ENCODE results near the gene U2AF1L4. TPM values are rescaled to one million over a fixed set of nuclear protein-coding genes. Genes with fewer than 3 reads are reported as not detected.

U2AF1L4 gene
- polyA plus RNA-seq, 10 donors: 10.4 to 15.6 (median 12.7) TPM

DNA sequence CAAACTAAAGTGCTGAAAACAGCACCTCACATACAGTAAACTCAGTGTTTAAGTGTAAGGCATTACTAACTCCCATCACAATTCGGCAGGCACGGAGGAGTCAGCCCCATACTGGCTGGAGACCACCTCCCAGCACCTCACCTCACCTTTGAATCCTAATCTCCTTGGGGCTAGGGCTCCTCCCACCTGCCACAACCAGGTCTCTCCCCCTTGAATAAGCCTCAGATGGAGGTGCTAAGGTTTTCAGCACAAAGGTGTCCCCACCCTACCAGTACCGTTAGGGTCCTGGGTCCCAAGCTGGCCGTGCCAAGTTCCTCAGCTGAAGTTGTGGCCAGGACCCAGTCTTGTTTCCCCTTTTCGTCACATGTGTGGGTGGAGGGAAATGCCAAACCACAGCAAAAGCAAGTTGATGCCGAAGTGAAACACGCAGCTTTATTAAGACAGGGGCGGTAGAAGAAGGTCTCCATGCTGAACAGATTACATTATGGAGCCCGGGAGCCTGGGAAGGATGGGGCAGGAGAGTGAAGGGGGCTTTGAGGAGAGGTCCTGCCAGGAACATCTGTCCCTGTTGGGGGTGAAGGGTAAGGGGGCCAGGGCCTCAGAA lies 3.0 kb downstream of the U2AF1L4 start, which contains the start of gene IGFLR1:
Gene IGFLR1, minus strand, starts transcription at position 332 of the 604 bp plus-strand sequence. CDS start 1,272 bp downstream, outside the sequence.
- DNase-seq: no peak

DNA sequence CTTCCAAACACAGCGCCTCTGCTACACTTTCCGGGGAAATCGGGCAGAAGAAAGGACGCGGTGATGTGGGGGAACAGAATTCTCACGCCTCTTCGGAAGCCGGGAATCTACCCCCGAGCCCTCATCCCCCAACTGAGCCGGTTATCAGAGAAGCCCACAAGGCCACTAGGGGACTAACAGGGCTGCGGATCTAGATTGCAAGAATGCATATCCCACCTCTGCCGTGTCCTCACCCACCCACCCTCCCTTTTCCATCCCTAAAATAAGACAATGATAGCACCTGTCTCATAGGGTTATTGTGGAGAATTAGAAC lies 4.1 kb downstream of the U2AF1L4 start:
- DNase-seq: no peak

DNA sequence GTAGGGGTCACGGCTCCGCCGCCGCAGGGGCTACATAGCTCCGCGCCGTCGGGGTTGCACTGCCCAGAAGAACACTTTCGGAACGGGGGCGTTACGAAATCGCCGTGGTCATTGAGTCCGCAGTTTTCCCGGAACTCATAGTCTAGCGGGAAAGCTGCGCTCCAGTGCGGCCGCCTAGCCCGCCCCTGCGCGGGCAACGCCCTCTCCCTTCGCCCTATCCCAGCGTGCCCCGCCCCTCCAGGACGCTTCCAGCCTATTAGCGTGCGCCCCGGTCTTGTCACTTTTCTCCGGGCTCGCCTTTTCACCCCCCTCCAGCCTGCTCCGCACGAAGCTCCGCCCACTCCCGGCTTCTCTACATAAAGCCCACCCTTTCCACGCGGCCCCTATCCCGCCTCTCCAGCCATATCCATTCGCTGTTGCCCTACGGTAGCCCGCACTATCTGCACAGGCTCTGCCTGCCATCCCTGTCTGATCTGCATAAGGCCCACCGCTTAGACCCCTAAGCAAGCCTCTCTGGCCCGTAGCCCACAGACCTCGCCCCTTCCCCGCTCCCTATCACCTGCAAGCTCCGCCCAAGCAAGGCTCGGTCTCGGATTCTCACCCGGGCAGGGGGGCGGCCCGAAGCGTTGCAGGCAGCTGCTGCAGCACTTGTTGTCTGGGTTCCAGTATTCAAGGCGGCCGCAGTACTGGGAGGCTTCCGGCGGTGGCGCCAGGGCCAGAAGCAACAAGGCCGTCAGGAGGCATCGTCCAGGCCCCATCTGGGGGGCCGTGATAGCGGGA lies 4.6 kb downstream of the U2AF1L4 start:
- peak; percentile 97 to 99 (median 98) for DNase-seq

DNA sequence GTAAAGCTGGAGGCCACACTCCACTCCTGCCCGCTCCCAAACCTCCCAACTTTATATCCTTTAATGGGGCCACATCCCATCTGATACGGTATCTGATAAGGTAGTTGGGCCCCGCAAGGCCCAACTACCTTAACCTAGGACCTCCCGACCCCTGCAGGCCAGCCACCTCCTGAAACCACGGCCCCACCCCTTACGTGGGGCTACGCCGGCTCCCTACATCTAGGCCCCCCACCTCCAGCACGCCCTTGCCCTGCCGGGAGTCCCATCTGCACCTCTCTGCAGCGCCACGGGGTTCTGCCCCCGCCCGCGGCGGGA lies 5.2 kb downstream of the U2AF1L4 start:
- DNase-seq: no peak

DNA sequence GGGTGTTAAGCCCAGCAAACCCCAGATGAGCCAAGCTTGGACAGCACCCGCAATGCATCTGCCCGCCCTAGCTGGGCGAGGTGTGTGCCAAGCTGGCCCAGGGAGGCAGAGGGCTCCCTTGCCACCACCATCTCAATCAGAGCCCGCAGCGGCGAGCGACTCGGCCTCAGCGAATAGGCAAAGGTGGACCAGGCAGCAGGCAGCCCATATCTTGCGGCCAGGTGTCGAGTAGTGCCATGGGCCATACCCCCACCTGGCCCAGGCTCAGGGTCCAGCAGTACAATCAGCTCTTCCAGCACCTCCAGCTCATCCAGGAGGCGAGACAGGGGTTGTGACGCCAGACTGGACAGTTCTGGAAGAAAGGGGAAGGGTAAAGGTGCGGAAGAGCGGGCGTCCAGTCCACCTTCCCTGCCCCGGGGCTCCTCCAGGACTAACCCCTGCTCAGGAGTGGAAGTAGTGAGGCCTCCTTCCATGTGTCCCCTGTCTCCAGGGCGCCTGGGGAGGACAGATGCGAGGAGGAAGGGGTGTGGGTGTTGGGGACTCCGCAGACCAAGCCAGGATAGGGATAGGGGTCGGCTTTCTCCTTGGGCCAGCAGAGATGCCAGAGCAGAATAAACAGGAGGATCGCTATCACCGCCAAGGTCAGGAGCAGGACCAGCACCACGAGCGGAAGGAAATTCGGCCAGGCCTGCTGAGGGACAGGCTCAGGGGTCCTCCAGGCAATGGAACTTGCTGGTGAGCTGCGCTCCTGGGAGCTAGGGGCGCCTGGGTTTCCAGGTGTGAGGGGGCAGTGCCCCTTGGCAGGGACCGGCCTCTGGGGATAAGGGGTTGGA lies 5.7 kb downstream of the U2AF1L4 start:
- no peak for DNase-seq

DNA sequence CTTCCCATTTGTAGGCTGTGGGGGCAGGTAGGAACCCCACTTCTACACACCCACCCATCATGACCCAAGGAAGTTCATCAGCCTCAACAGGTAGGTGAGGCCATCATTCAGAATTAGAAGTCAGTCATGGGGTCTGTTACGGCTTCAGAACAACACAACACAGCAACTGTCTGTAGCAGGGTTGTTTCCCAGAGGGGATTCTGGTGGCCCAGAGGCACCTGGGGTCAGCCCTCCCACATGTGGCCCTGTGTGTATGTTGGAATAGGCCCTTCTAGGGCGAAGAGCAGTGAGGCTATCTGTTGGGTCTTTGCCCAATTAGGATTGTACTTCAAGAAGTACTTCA lies 6.4 kb downstream of the U2AF1L4 start:
- no peak for DNase-seq

DNA sequence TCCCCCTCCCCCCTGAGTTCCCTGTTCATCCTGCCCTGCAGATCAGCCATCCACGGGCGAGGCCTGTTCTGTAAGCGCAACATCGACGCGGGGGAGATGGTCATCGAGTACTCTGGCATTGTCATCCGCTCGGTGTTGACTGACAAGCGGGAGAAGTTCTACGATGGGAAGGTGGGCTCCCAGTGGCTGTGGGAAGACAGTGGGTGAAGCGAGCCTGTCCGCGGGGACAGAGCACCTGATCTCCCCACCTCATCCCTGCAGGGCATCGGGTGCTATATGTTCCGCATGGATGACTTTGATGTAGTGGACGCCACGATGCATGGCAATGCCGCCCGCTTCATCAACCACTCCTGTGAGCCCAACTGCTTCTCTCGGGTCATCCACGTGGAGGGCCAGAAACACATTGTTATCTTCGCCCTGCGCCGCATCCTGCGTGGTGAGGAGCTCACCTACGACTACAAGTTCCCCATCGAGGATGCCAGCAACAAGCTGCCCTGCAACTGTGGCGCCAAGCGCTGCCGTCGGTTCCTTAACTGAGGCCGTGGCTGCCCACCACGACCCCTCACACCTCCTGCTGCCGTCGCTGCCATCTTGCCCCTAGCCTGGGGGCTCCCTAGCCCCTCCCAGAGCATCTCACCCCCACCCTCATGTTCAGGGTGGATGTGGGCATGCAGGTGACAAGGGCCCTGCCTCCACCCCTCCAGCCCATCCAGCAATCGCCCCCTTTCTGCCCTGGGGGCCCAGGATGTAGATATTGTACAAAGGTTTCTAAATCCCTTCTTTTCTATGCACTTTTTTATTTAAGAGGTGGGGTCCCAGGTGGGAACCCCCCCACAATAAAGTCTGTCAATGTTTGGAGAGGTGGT lies 7.0 kb downstream of the U2AF1L4 start:
- no peak for DNase-seq

DNA sequence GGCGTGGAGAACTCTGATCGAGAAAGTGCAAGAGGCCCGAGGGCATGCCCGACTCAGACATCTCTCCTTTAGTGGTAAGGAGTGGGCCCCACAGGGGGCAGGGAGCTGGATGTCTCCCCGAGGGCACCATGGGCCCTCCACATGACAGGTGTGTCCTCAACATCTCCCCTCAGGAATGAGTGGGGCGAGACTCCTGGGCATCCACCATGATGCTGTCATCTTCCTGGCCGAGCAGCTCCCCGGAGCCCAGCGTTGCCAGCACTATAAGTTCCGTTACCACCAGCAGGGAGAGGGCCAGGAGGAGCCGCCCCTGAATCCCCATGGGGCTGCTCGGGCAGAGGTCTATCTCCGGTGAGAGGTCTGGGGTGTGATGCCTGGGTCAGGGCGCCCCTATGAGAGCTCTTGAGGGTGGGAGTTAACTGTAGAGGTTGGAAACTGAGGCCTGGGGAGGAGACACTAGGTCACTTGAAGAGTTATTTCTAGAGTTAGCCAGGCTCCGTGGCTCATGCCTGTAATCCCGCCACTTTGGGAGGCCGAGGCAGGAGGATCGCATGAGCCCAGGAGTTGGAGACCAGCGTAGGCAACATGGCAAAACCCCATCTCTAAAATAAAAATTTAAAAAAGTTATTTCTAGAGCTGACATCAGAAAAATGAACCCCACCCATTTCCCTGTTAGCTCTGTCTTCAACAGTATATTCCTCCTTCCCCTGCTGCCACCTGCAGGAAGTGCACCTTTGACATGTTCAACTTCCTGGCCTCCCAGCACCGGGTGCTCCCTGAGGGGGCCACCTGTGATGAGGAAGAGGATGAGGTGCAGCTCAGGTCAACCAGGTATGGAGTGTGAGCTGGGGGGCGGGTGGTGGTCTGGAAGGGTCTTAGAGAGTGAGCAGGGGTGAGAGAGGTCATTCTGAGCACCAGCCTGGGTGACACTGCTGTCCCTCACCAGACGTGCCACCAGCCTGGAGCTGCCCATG lies 8.0 kb downstream of the U2AF1L4 start:
- DNase-seq: no peak

DNA sequence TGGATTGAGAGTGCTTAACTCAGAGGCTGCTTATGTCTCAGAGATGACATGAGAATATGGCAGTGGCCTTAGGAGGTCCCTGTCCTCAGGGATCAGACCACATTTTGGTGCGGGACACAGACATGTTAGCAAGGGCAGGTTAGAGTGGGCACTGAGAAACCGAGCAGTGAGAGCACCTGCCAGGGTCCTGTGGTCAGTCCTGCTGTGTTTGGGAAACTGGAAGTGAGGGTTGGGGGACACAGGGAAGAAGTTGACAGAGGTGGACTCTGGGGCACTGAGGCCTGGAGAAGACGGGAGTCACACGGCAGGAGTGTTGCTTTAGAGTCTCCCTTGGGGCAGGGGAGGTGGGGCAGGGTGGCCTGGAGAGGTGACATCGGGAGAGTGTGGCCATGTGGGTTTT lies 10.3 kb downstream of the U2AF1L4 start:
- no peak for DNase-seq

DNA sequence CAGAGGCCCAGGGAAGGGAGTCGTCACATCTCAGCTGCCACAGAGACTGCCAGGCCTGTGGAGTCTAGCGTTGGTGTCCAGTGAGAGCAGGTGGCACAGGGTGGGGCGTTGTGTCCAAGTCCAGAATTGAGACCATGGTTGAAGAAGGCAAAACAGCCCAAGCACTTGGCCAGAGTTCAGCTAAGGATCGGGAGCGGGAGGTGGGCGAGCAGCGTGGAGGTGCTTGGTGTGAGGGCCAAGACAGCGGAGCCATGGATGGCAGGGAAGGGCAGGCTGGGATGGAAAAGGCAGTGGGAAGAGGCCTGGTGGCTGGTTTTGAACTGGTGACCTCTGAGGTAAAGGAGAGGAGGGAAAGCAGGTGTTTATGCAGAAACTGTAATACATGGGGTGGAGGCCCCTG lies 10.9 kb downstream of the U2AF1L4 start:
- DNase-seq: no peak

DNA sequence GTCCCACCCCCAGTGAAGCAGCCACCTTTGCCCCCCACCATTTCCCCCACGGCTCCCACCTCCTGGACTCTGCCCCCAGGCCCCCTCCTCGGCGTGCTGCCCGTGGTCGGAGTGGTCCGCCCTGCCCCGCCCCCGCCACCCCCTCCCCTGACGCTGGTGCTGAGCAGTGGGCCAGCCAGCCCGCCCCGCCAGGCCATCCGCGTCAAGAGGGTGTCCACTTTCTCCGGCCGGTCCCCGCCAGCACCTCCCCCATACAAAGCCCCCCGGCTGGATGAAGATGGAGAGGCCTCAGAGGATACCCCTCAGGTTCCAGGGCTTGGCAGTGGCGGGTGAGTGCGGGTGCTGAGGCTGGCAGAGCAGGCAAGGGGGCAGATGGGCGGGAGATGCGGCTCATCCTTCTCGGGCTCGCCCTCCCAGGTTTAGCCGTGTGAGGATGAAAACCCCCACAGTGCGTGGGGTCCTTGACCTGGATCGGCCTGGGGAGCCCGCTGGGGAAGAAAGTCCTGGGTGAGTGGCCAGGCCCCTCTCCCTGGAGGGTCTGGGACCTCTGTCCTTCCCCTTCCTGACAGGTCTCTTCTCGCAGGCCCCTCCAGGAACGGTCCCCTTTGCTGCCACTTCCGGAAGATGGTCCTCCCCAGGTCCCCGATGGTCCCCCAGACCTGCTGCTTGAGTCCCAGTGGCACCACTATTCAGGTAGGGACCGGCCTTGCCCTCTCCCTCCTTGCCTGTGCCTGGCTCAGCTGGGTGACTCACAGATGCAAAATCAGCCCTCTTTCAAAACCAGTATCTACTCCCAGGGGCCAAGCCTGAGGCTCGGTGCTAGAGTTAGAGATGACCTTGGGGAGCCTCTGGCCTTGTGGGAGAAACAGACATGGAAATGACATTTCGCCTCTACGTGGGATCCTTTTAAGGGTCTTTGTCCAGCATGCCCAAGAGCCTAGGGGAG lies 11.8 kb downstream of the U2AF1L4 start:
- DNase-seq: no peak

DNA sequence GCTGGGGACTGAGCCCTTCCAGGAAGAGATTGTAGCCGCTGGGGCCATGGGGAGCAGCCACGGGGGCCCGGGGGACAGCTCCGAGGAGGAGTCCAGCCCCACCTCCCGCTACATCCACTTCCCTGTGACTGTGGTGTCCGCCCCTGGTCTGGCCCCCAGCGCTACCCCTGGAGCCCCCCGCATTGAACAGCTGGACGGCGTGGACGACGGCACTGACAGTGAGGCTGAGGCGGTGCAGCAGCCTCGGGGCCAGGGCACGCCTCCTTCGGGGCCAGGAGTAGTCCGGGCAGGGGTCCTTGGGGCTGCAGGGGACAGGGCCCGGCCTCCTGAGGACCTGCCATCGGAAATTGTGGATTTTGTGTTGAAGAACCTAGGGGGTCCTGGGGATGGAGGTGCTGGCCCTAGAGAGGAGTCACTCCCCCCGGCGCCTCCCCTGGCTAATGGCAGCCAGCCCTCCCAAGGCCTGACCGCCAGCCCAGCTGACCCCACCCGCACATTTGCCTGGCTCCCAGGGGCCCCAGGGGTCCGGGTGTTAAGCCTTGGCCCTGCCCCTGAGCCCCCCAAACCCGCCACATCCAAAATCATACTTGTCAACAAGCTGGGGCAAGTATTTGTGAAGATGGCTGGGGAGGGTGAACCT lies 12.6 kb downstream of the U2AF1L4 start:
- no peak for DNase-seq

DNA sequence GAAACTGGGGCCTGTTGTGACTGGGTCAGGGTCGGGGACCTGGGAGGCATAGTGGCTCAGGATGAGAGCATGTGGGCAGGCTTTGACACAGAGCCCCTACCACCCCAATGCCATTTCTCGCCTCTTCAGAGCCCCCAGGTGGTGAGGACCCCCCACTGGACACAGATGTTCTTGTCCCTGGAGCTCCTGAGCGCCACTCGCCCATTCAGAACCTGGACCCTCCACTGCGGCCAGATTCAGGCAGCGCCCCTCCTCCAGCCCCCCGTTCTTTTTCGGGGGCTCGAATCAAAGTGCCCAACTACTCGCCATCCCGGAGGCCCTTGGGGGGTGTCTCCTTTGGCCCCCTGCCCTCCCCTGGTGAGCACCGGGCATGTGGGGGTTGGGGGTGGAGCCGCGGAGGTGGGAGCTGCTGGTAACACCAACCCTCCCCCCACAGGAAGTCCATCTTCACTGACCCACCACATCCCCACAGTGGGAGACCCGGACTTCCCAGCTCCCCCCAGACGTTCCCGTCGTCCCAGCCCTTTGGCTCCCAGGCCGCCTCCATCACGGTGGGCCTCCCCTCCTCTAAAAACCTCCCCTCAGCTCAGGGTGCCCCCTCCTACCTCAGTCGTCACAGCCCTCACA lies 13.3 kb downstream of the U2AF1L4 start:
- DNase-seq: no peak

DNA sequence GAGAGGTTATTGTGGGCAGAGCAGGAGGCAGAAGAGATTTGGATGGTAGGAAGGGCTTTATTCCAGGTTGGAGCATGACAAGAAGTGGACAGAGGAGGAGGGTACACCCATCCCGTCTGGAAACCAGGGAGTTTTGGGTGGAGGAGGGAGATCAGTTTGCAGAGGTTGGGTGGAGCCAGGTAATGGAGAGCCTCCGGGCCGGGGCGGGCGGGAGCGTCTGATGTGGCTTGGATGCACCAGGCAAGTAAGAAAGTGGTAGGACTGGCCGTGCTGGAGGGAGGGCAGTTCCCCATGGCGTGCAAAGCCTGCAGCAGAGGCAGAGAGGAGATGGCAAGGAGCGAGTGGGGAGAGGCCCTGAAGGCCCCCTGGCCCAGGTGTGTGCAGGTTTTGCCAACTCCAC lies 13.9 kb downstream of the U2AF1L4 start:
- no peak for DNase-seq

DNA sequence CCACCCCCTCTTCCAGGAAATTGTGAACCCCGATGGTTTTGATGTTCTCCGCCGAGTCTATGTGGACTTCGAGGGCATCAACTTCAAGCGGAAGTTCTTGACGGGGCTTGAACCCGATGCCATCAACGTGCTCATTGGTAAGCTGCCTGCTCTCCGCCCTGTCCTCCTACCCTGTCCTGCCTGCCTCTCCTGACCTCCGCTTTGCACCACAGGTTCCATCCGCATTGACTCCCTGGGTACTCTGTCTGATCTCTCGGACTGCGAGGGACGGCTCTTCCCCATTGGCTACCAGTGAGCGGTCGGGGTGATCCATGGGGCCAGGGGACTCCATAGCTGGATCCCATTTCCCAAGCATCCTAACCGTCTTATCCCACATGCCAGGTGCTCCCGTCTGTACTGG lies 14.9 kb downstream of the U2AF1L4 start:
- DNase-seq: no peak

DNA sequence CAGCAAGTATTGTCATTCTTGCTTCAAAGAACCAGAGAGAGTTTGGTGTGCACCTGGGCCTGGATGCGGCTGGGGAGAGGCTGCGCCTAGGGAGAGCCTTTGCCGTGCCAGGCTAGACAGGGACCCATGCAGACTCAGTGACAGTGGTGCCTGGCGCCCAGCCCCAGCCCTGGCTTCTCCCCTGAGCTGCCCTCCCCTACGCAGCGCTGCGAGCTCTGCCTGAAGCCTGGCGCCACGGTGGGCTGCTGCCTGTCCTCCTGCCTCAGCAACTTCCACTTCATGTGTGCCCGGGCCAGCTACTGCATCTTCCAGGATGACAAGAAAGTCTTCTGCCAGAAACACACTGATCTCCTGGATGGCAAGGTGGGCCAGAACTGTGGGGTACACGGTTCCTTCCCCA lies 15.5 kb downstream of the U2AF1L4 start:
- DNase-seq: no peak

DNA sequence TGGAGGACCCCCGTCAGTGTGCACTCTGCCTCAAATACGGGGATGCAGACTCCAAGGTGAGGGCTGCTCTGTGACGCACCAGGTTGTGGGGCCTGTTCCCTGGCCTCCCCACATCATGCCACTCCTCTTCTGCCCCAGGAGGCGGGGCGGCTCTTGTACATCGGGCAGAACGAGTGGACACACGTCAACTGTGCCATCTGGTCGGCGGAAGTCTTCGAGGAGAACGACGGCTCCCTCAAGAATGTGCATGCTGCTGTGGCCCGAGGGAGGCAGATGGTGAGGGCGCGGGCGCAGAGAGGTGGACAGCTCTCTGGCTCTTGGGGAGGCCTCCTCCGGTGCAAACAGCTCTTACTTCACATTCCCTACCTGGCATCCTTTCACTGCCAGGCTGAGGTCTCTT lies 16.2 kb downstream of the U2AF1L4 start:
- DNase-seq: no peak

DNA sequence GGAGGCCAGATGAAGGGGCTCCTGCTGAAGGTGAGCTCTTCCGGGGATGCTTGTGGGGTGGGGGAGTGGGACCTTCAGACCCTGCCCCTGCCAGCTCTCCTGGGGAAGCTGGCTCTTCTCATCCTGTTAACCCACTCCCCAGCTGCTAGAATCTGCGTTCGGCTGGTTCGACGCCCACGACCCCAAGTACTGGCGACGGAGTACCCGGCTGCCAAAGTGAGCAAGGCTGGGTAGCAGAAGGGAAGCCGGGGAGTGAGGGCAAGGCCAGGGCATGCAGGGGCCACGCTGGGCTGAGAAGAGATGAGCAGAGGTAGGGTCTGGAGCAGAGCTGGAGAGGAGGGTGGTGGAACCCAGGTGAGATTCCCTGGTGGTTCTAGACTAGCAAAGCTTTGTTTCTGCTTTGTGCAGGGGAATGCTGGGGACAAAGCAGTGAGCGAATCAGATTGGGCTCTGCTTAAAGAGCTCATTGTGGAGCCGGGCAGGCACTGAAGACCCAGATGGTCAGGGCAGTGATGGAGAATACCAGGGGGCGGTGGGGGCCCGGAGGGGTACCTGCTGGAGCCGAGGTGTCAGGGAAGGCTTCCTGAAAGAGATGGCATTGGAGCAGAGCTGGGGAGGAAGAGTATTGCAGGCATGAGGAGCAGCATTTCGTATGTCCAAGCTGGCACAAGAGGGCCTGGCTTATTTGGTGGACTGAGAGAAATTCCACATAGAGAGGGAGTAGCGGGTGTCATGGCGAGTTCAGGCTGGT lies 17.1 kb downstream of the U2AF1L4 start:
- no peak for DNase-seq
